Upper lobe of right lung (tissue), 1 donor: ENCODE results near the gene OPN3. TPM values are rescaled to one million over a fixed set of nuclear protein-coding genes. Genes with fewer than 3 reads are reported as not detected.

Experiments used
- ATAC-seq: fragments of 200-7000 bp; cut with Tn5 transposase; one replicate; pipeline ENCODE4 v1.9.1; 2020; ENCODE audit warnings: mild to moderate bottlenecking, moderate library complexity
- DNase-seq: peaks from one replicate; pipeline ENCODE4 v3.0.0-alpha.2; 2020
- H3K27ac ChIP-seq: fragments of 200-600 bp; one replicate; pipeline ENCODE4 v1.8.0; 2022
- H3K27me3 ChIP-seq: fragments of 200-600 bp; one replicate; pipeline ENCODE4 v1.8.0; 2022; ENCODE audit warnings: mild to moderate bottlenecking
- H3K36me3 ChIP-seq: fragments of 200-600 bp; one replicate; pipeline ENCODE4 v1.8.0; 2022
- H3K4me1 ChIP-seq: fragments of 200-600 bp; one replicate; pipeline ENCODE4 v1.8.0; 2022
- H3K4me3 ChIP-seq: fragments of 200-600 bp; one replicate; pipeline ENCODE4 v1.8.0; 2022; ENCODE audit warnings: mild to moderate bottlenecking
- H3K9me3 ChIP-seq: fragments of 200-600 bp; one replicate; pipeline ENCODE4 v1.8.0; 2022
- CTCF ChIP-seq: fragments of 200-600 bp; IDR thresholded peaks from one replicate; pipeline ENCODE4 v1.8.0; 2022; ENCODE audit warnings: antibody characterized with exemption
- intact Hi-C: fragments of 100-400 bp; cut with DNase I; formaldehyde crosslinking; loops from one replicate; pipeline ENCODE4 v1.11.0; 2022
- total RNA-seq: library from RNA; stranded (reverse); fragmentation: NEBNext Ultra II Directional; extraction: Animal tissue kit (Norgen Biotek cat#: 25700); gene quantifications from one replicate; pipeline ENCODE4 v1.2.1, GENCODE V29; 2021
- donor health status: DM: no; HTN: yes; CAD: no; lungs with severe emphysema.

Gene OPN3
- total RNA-seq, 1 donor from 2014 or later = 40.8 TPM

DNA sequence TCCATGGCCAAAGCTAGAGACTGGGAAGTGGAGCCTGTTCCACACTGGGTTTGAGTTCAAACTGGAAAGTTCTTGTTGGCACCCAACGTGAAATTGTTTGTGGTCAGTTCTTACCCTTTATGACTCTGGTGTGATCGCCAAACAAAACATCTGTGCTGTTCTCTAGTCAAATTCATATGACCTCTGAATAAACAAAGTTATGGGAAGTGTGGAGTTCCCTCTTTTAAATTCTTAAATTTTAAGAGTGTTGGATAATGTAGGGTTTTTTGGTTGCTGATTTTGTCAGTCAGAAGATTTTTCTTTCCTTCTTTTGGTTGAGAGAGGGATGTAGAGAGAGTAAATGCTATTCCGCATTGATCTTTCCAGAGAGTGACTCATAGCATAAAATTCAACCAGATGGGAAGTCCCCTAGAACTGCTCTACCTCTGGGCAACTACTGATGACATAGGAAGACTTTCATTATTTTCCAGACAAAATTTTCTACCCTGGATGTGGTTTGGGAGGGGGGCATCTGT lies 36.4 kb downstream of the OPN3 start:
- intact Hi-C loops = no loop called here
- no peaks in the 10 kb centered on the region for H3K36me3 ChIP-seq
- H3K27me3 ChIP-seq = no peaks in the 10 kb centered on the region
- H3K9me3 ChIP-seq = no peaks in the 10 kb centered on the region
- ATAC-seq = peak; percentile 86
- DNase-seq = no peak
- TF ChIP-seq CTCF = no peak
- no peaks in the 10 kb centered on the region for H3K4me1 ChIP-seq
- H3K27ac ChIP-seq = peak overlapping the region; percentile 2
- no peak overlapping the region for H3K4me3 ChIP-seq

- Histone ChIP-seq H3K4me1 (no peaks in the 10 kb centered on the region), H3K36me3 (no peaks in the 10 kb centered on the region), H3K9me3 (no peaks in the 10 kb centered on the region), H3K27me3 (no peaks in the 10 kb centered on the region), H3K27ac (no peak overlapping the region), H3K4me3 (no peak overlapping the region)
- ATAC-seq (no peak), DNase-seq (no peak)
- no peak for TF ChIP-seq CTCF
- intact Hi-C loops = no loop called here
Observed at GRCh38 chr1:241600496-241600901, 39.7 kb downstream of the OPN3 start.

DNA sequence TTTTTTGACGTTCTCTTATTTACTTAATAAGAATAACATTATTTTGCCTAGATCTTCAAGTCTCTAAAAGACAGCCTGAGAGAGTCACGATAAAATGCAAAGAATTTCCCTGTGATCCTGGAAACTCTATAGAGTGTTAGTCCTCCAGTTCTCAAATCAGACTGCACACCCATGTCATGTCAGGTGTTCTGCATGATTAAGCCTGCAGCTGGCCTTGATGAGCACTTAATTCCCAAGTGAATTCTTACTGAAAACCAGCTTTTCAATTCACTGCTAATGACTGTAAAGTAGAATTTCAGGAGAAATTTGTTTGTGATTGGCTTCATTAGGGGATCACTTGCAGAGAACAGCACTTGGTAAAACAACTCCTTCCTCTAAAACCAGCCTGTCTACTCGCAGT lies 41.9 kb downstream of the OPN3 start:
- Histone ChIP-seq H3K9me3 (no peaks in the 10 kb centered on the region), H3K36me3 (no peaks in the 10 kb centered on the region), H3K4me1 (no peaks in the 10 kb centered on the region), H3K4me3 (no peak overlapping the region), H3K27me3 (no peaks in the 10 kb centered on the region), H3K27ac (no peak overlapping the region)
- no peak for ATAC-seq
- TF ChIP-seq CTCF = no peak
- intact Hi-C loops = no loop called here
- no peak for DNase-seq

GRCh38 chr1:241596633-241597032 lies 43.5 kb downstream of the OPN3 start:
- no peaks in the 10 kb centered on the region for H3K9me3 ChIP-seq
- no peaks in the 10 kb centered on the region for H3K36me3 ChIP-seq
- no peaks in the 10 kb centered on the region for H3K27me3 ChIP-seq
- no peak overlapping the region for H3K27ac ChIP-seq
- no peak for TF ChIP-seq CTCF
- intact Hi-C loops = no loop called here
- H3K4me1 ChIP-seq = no peaks in the 10 kb centered on the region
- H3K4me3 ChIP-seq = no peak overlapping the region
- DNase-seq = no peak
- ATAC-seq = no peak

- H3K4me1 ChIP-seq = no peaks in the 10 kb centered on the region
- no peaks in the 10 kb centered on the region for H3K27me3 ChIP-seq
- H3K9me3 ChIP-seq = no peaks in the 10 kb centered on the region
- DNase-seq (no peak), ATAC-seq (no peak)
- H3K27ac ChIP-seq = no peak overlapping the region
- intact Hi-C loops = no loop called here
- H3K36me3 ChIP-seq = no peaks in the 10 kb centered on the region
- no peak for TF ChIP-seq CTCF
- no peak overlapping the region for H3K4me3 ChIP-seq
Observed at GRCh38 chr1:241593186-241593585, 47.0 kb downstream of the OPN3 start.
